ENCODE data around the gene CDA. TPM values are rescaled to one million over a fixed set of nuclear protein-coding genes. Genes with fewer than 3 reads are reported as not detected.
A peak's percentile ranks its signal among the peaks of the same experiment; 100 is the strongest.

The CDA gene
- total and polyA plus RNA-seq, 7 donors: 1.0 to 2.5 (median 1.7) TPM

- intact Hi-C loops (cut with DNase I): no loop called here
- H3K4me3 ChIP-seq: no peak overlapping the region
- peaks cover 18% of the 10 kb centered on the region for H3K4me1 ChIP-seq
- TF ChIP-seq, protein P1, sequence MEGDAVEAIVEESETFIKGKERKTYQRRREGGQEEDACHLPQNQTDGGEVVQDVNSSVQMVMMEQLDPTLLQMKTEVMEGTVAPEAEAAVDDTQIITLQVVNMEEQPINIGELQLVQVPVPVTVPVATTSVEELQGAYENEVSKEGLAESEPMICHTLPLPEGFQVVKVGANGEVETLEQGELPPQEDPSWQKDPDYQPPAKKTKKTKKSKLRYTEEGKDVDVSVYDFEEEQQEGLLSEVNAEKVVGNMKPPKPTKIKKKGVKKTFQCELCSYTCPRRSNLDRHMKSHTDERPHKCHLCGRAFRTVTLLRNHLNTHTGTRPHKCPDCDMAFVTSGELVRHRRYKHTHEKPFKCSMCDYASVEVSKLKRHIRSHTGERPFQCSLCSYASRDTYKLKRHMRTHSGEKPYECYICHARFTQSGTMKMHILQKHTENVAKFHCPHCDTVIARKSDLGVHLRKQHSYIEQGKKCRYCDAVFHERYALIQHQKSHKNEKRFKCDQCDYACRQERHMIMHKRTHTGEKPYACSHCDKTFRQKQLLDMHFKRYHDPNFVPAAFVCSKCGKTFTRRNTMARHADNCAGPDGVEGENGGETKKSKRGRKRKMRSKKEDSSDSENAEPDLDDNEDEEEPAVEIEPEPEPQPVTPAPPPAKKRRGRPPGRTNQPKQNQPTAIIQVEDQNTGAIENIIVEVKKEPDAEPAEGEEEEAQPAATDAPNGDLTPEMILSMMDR (IDR thresholded peaks at IDR 0.05): no peak
- H3K9me3 ChIP-seq: no peaks in the 10 kb centered on the region
- peaks cover 0 to 3% of the 10 kb centered on the region in 2 donors for H3K36me3 ChIP-seq (ENCODE audit: insufficient read depth in 1 of 2, low read depth in 1 of 2)
- DNase-seq: no peak
- ATAC-seq: no peak
- WGBS, 3 donors: 52 to 63% (median 61%) methylated on average over 12 of the region's 12 CpGs
- H3K27me3 ChIP-seq (ENCODE audit: insufficient read depth in 3 of 3, low read length in 2 of 3): no peaks in the 10 kb centered on the region
- H3K27ac ChIP-seq: no peak overlapping the region
These were observed 75.2 kb downstream of the CDA start for GRCh38 chr1:20663969-20664715.

DNA sequence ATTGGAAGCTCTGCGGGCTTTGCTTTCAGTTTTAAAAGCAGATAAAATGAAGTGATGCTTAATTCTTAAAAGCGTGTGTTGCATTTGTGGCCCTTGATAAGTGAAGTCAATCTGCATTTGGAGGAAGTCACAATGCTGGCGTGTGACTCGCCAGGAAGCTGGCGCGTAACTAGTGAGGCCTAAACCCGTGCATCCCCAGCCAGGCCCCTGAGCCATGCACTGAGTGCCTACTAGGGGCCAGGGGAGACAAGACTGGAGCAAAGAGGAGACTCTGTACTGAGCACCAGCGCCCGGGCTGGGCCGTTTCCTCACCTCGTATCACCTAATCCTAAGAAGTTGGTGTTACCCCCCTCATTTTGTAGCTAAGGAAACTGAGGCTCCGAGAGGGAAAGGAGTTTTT lies 76.8 kb downstream of the CDA start:
- ATAC-seq: no peak
- H3K9me3 ChIP-seq: no peaks in the 10 kb centered on the region
- H3K4me3 ChIP-seq: no peak overlapping the region
- DNase-seq: no peak
- intact Hi-C loops (cut with DNase I): no loop called here
- no peak overlapping the region for H3K27ac ChIP-seq
- no peaks in the 10 kb centered on the region for H3K27me3 ChIP-seq (ENCODE audit: insufficient read depth in 3 of 3, low read length in 2 of 3)
- TF ChIP-seq, protein P1 (IDR thresholded peaks at IDR 0.05): no peak
- peaks cover 6% of the 10 kb centered on the region for H3K4me1 ChIP-seq
- WGBS, 3 donors: 73 to 76% (median 74%) methylated on average over 12 of the region's 12 CpGs
- H3K36me3 ChIP-seq (ENCODE audit: insufficient read depth in 1 of 2, low read depth in 1 of 2): no peaks in the 10 kb centered on the region

DNA sequence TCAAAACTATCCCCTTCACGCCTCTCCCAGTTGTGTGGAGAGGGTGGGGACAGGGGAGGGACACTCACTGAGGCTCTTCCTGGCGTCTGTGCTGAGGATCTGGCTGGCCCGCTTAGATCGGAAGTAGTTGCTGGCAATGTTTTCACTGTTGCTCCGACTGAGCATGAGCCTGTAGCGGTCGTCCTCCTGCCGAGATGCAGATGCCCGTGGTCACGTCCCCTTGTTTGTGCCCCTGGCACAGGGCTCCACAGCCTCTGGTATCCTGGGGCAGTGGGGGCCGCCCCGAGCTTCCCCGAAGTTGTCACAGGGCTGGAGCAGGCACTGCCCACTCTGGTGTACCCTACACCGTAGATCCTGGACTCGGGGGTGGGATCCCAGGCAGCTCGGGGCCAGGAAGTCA lies 77.2 kb downstream of the CDA start:
- no peaks in the 10 kb centered on the region for H3K36me3 ChIP-seq (ENCODE audit: insufficient read depth in 1 of 2, low read depth in 1 of 2)
- intact Hi-C loops (cut with DNase I): no loop called here
- H3K27ac ChIP-seq: no peak overlapping the region
- no peaks in the 10 kb centered on the region for H3K9me3 ChIP-seq
- no peak overlapping the region for H3K4me3 ChIP-seq
- 59 to 72% (median 66%) methylated on average over 16 of the region's 16 CpGs for WGBS, 3 donors
- TF ChIP-seq, protein P1 (IDR thresholded peaks at IDR 0.05): no peak
- H3K4me1 ChIP-seq: peaks cover 6% of the 10 kb centered on the region
- ATAC-seq (no peak), DNase-seq (peak in 1 of 2 donors; percentile 56)
- H3K27me3 ChIP-seq (ENCODE audit: insufficient read depth in 3 of 3, low read length in 2 of 3): no peaks in the 10 kb centered on the region

DNA sequence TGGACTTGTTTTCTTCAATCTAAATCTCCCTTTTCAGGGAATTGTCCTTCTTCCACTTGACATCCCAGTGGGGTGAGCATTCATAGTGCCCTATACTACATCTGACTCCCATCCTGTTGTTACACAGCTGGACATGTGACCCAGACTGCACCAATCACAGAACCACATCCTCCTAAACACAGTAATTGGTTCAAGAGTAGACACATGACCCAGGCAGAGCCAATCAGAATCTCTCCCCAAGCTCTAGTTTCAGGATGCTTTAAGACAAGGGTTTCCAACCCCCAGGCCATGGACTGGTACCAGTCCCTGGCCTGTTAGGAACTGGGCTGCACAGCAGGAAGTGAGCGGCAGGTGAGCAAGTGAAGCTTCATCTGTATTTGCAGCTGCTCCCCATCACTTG lies 77.9 kb downstream of the CDA start:
- Histone ChIP-seq H3K4me1 (peaks cover 5% of the 10 kb centered on the region), H3K36me3 (ENCODE audit: insufficient read depth in 1 of 2, low read depth in 1 of 2) (no peaks in the 10 kb centered on the region), H3K27ac (no peak overlapping the region), H3K27me3 (ENCODE audit: insufficient read depth in 3 of 3, low read length in 2 of 3) (no peaks in the 10 kb centered on the region), H3K4me3 (no peak overlapping the region), H3K9me3 (no peaks in the 10 kb centered on the region)
- DNase-seq (no peak), ATAC-seq (no peak)
- TF ChIP-seq, protein P1 (IDR thresholded peaks at IDR 0.05): no peak
- 93 to 100% (median 100%) methylated on average over 1 of the region's 1 CpG for WGBS, 3 donors
- intact Hi-C loops (cut with DNase I): no loop called here

Other genes starting within 250 kb of the CDA start
- 1 to 10 TPM; 3.6 to 6.5 (median 4.9) TPM for gene CAMK2N1, start 102.9 kb upstream of the CDA start, total RNA-seq
- 1 to 10 TPM; 2.2 to 7.9 (median 2.4) TPM for gene CAMK2N1, start 102.9 kb upstream of the CDA start, polyA plus RNA-seq
- 10 to 100 TPM; 23.0 to 43.1 (median 33.3) TPM for gene MUL1, start 80.9 kb upstream of the CDA start, total RNA-seq
- 10 to 100 TPM; 27.8 to 48.0 (median 45.0) TPM for gene MUL1, start 80.9 kb upstream of the CDA start, polyA plus RNA-seq
- gene FAM43B, start 36.5 kb upstream of the CDA start, total RNA-seq: 1 to 10 TPM in 1 of 4 donors, under 1 TPM in 3; 0.25 to 1.2 (median 0.56) TPM
- under 1 TPM; 0.05 to 0.74 (median 0.08) TPM for gene FAM43B, start 36.5 kb upstream of the CDA start, polyA plus RNA-seq
- 100 to 1,000 TPM; 219 to 416 (median 390) TPM for gene PINK1, start 44.4 kb downstream of the CDA start, total RNA-seq
- gene PINK1, start 44.4 kb downstream of the CDA start, polyA plus RNA-seq: 100 to 1,000 TPM; 218 to 506 (median 276) TPM
- 10 to 100 TPM; 43.0 to 70.2 (median 61.7) TPM for gene DDOST, start 72.3 kb downstream of the CDA start, total RNA-seq
- 10 to 100 TPM; 63.3 to 97.1 (median 87.7) TPM for gene DDOST, start 72.3 kb downstream of the CDA start, polyA plus RNA-seq
- gene KIF17, start 128.9 kb downstream of the CDA start, total RNA-seq: 1 to 10 TPM; 1.1 to 3.4 (median 1.2) TPM
- 1 to 10 TPM; 1.5 to 2.0 (median 1.7) TPM for gene KIF17, start 128.9 kb downstream of the CDA start, polyA plus RNA-seq
- 1 to 10 TPM in 2 of 4 donors, under 1 TPM in 2; 0.09 to 2.6 (median 1.3) TPM for gene SH2D5, start 143.6 kb downstream of the CDA start, total RNA-seq
- gene SH2D5, start 143.6 kb downstream of the CDA start, polyA plus RNA-seq: 10 to 100 TPM in 1 of 3 donors, 1 to 10 TPM in 1, under 1 TPM in 1; 0.86 to 27.9 (median 2.8) TPM
- 100 to 1,000 TPM; 114 to 134 (median 116) TPM for gene HP1BP3, start 198.2 kb downstream of the CDA start, total RNA-seq
- 100 to 1,000 TPM in 1 of 3 donors, 10 to 100 TPM in 2; 52.6 to 121 (median 68.2) TPM for gene HP1BP3, start 198.2 kb downstream of the CDA start, polyA plus RNA-seq

Measured in psoas muscle (tissue), 8 donors.